ENCODE measurements around the gene TRIM27.
"Not testable (repeated sequence)": the region's sequence is repeated elsewhere in the genome, so short reads cannot be mapped to it uniquely, and the experiment has no call there.

The TRIM27 gene

GRCh38 chr6:28880519-28880893 lies 43.3 kb downstream of the TRIM27 start:
- Histone ChIP-seq H3K9me3 (no peaks in the 10 kb centered on the region), H3K36me3 (no peaks in the 10 kb centered on the region), H3K27ac (peak overlapping the region in 1 of 2 donors; percentile 46), H3K27me3 (peaks cover 0 to 11% of the 10 kb centered on the region in 2 donors), H3K4me1 (peaks cover 0 to 9% (median 3%) of the 10 kb centered on the region in 4 donors), H3K4me3 (peak overlapping the region; percentile 47 to 52)
- no peak for DNase-seq
- intact Hi-C loops (cut with DNase I; ENCODE audit: low total_unique reads) = no loop called here
- no peak for TF ChIP-seq CTCF (IDR thresholded peaks at IDR 0.05)

DNA sequence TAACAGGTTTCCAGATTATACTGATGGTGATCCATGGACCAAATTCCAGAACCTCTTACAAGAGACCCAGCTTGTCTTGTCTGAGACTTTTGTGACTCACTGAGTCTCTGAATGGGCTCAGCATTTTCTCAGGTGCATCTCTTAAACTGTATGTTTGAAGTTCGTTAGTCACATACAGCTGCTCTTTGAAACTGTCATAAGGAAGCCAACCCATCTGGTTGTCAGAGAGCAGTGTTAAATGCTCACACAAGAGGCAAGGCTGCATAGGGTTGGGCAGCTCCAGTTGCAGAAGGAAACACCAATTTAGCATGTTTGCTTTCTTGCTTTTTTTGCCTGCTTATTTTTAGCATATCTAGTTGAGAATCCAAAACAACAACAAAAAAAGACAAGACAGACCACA lies 47.1 kb downstream of the TRIM27 start:
- H3K27me3 ChIP-seq = peaks cover 0 to 18% of the 10 kb centered on the region in 2 donors
- no peaks in the 10 kb centered on the region for H3K36me3 ChIP-seq
- no peaks in the 10 kb centered on the region for H3K9me3 ChIP-seq
- no peak overlapping the region for H3K4me3 ChIP-seq
- no peak for DNase-seq
- intact Hi-C loops (cut with DNase I; ENCODE audit: low total_unique reads) = no loop called here
- H3K4me1 ChIP-seq = peaks cover 0 to 9% (median 0%) of the 10 kb centered on the region in 4 donors
- H3K27ac ChIP-seq = no peak overlapping the region
- TF ChIP-seq CTCF (IDR thresholded peaks at IDR 0.05) = no peak

- no peaks in the 10 kb centered on the region for H3K4me1 ChIP-seq
- DNase-seq = no peak
- intact Hi-C loops (cut with DNase I; ENCODE audit: low total_unique reads) = no loop called here
- no peak overlapping the region for H3K4me3 ChIP-seq
- no peaks in the 10 kb centered on the region for H3K9me3 ChIP-seq
- peaks cover 0 to 18% of the 10 kb centered on the region in 2 donors for H3K27me3 ChIP-seq
- no peaks in the 10 kb centered on the region for H3K36me3 ChIP-seq
- H3K27ac ChIP-seq = no peak overlapping the region
- no peak for TF ChIP-seq CTCF (IDR thresholded peaks at IDR 0.05)
Observed at GRCh38 chr6:28875191-28875747, 48.5 kb downstream of the TRIM27 start.

DNA sequence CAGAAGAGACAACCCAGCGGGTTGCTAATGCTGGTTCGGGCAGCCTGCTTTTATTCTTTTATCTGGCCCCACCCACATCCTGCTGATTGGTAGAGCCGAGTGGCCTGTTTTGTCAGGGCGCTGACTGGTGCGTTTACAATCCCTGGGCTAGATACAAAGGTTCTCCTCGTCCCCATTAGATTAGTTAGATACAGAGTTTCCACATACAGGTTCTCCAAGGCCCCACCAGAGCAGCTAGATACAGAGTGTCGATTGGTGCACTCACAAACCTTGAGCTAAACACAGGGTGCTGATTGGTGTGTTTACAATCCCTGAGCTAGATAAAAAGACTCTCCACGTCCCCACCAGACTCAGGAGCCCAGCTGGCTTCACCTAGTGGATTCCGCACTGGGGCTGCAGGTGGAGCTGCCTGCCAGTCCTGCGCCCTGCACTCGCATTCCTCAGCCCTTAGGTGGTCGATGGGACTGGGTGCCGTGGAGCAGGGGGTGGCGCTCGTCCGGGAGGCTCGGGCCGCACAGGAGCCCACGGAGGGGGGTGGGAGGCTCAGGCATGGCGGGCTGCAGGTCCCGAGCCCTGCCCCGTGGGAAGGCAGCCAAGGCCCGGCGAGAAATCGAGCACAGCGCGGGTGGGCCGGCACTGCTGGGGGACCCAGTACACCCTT lies 51.5 kb downstream of the TRIM27 start:
- H3K4me3 ChIP-seq; H3K36me3 ChIP-seq; H3K9me3 ChIP-seq; intact Hi-C loops (cut with DNase I; ENCODE audit: low total_unique reads); H3K27ac ChIP-seq; DNase-seq; H3K4me1 ChIP-seq: not testable (repeated sequence)
- H3K27me3 ChIP-seq = peaks cover 0 to 18% of the 10 kb centered on the region in 2 donors

GRCh38 chr6:28871335-28872156 lies 52.2 kb downstream of the TRIM27 start:
- no peak for DNase-seq
- H3K27me3 ChIP-seq = peaks cover 0 to 15% of the 10 kb centered on the region in 2 donors
- H3K36me3 ChIP-seq = no peaks in the 10 kb centered on the region
- no peaks in the 10 kb centered on the region for H3K9me3 ChIP-seq
- TF ChIP-seq CTCF (IDR thresholded peaks at IDR 0.05) = no peak
- intact Hi-C loops (cut with DNase I; ENCODE audit: low total_unique reads) = no loop called here
- peaks cover 0 to 6% (median 4%) of the 10 kb centered on the region in 4 donors for H3K4me1 ChIP-seq
- H3K4me3 ChIP-seq = no peak overlapping the region
- H3K27ac ChIP-seq = no peak overlapping the region

DNA sequence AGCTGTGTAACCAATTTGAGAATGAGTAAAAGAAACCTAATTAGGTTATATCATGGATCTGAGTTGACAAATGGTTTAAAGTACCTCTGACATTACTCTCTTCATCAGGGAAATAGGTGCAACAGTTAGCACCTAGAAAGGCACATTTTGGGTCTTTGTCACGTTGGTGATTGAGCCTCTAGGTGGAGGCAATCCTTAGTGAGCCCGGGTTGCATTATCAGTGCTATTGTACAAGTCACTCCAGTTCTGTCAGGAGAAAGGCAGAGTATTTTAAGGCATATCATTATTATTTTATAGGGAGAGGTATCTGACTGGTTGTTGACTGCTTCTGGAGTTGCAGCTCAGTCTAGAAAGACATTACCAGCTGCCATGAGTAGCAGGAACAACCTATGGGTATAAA lies 54.9 kb downstream of the TRIM27 start:
- Histone ChIP-seq H3K36me3 (no peaks in the 10 kb centered on the region), H3K9me3 (peaks cover 0 to 4% (median 0%) of the 10 kb centered on the region in 3 donors), H3K27ac (no peak overlapping the region), H3K4me1 (peaks cover 0 to 17% (median 7%) of the 10 kb centered on the region in 4 donors), H3K27me3 (no peaks in the 10 kb centered on the region), H3K4me3 (no peak overlapping the region)
- no peak for DNase-seq
- no peak for TF ChIP-seq CTCF (IDR thresholded peaks at IDR 0.05)
- intact Hi-C loops (cut with DNase I; ENCODE audit: low total_unique reads) = loop anchor here (10.0 kb wide), 1 partner anchor 146 kb away; no protein-coding TSS in a partner anchor
